Measurements from ENCODE around the gene IGLL5.

IGLL5 gene

GRCh38 chr22:22912135-22912987 is 24.7 kb downstream of the IGLL5 start:
- no peak for TF ChIP-seq CTCF (IDR thresholded peaks at IDR 0.05; ENCODE audit: low read depth, low read length, missing control alignments)
- in situ Hi-C loops (cut with HindIII; ENCODE audit: low sequenced_read_pairs) = loop anchor here (25.0 kb wide), 1 partner anchor 325 kb away; no protein-coding TSS in a partner anchor
- no peak overlapping the region for H3K4me3 ChIP-seq (ENCODE audit: low read depth, low read length)
- DNase-seq (ENCODE audit: low read depth) = no peak

- in situ Hi-C loops (cut with HindIII; ENCODE audit: low sequenced_read_pairs) = loop anchor here (25.0 kb wide), 1 partner anchor 326 kb away; no protein-coding TSS in a partner anchor
- TF ChIP-seq CTCF (IDR thresholded peaks at IDR 0.05; ENCODE audit: low read depth, low read length, missing control alignments) = no peak
- no peak overlapping the region for H3K4me3 ChIP-seq (ENCODE audit: low read depth, low read length)
- no peak for DNase-seq (ENCODE audit: low read depth)
Observed at GRCh38 chr22:22912988-22913253, 25.3 kb downstream of the IGLL5 start.

GRCh38 chr22:22913989-22914388 is 26.4 kb downstream of the IGLL5 start:
- in situ Hi-C loops (cut with HindIII; ENCODE audit: low sequenced_read_pairs) = loop anchor here (25.0 kb wide), 1 partner anchor 327 kb away; no protein-coding TSS in a partner anchor
- no peak for TF ChIP-seq CTCF (IDR thresholded peaks at IDR 0.05; ENCODE audit: low read depth, low read length, missing control alignments)
- DNase-seq (ENCODE audit: low read depth) = no peak
- H3K4me3 ChIP-seq (ENCODE audit: low read depth, low read length) = no peak overlapping the region

GRCh38 chr22:22914726-22915669 is 27.4 kb downstream of the IGLL5 start:
- no peak overlapping the region for H3K4me3 ChIP-seq (ENCODE audit: low read depth, low read length)
- DNase-seq (ENCODE audit: low read depth) = no peak
- in situ Hi-C loops (cut with HindIII; ENCODE audit: low sequenced_read_pairs) = loop anchor here (25.0 kb wide), 1 partner anchor 328 kb away; no protein-coding TSS in a partner anchor
- no peak for TF ChIP-seq CTCF (IDR thresholded peaks at IDR 0.05; ENCODE audit: low read depth, low read length, missing control alignments)

DNA sequence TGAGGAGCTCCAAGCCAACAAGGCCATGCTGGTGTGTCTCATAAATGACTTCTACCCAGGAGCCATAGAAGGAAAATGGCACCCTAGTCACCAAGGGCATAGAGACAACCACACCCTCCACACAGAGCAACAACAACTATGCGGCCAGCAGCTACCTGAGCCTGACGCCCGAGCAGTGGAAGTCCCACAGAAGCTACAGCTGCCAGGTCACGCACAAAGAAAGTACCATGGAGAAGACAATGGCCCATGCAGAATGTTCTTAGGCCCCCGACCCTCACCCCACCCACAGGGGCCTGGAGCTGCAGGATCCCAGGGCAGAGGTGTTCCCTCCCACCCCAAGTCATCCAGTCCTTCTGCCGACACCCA is 28.0 kb downstream of the IGLL5 start:
- TF ChIP-seq CTCF (IDR thresholded peaks at IDR 0.05; ENCODE audit: low read depth, low read length, missing control alignments) = no peak
- no peak overlapping the region for H3K4me3 ChIP-seq (ENCODE audit: low read depth, low read length)
- in situ Hi-C loops (cut with HindIII; ENCODE audit: low sequenced_read_pairs) = loop anchor here (25.0 kb wide), 1 partner anchor 328 kb away; no protein-coding TSS in a partner anchor
- DNase-seq (ENCODE audit: low read depth) = no peak

DNA sequence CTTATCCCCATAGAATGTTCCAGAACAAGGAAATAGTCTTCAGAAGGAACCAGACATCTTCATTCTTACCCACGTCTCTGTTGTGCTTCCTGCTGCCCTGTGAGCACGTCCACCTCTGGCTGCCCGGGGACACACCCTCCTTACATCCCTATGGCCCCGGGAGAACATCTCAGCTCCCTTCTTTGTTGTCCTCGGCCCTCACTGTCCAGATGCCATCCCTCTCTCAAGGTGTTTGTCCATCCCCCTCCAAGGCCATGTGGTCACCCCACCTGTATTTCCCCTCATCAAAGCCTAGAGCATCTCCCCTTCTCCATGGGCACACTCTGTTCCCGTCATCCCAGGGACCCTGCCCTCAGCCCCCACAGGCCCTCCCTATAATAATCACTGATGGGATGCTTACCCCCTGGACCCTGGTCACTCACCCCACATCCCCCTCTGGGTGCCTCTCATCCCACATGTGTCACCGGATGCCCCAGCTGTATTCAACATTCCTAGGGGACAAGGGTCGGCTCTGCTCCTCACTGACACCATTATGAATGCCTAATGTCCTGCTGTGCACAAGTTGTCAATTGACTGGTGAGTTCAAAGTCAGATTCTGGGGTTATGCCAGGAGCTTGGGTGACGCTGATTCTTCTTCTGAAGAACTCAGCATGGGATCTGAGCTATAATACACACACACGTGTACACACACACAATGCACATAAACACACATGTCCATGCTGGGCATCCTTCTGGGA is 28.8 kb downstream of the IGLL5 start:
- DNase-seq (ENCODE audit: low read depth) = no peak
- no peak overlapping the region for H3K4me3 ChIP-seq (ENCODE audit: low read depth, low read length)
- TF ChIP-seq CTCF (IDR thresholded peaks at IDR 0.05; ENCODE audit: low read depth, low read length, missing control alignments) = no peak
- in situ Hi-C loops (cut with HindIII; ENCODE audit: low sequenced_read_pairs) = loop anchor here (25.0 kb wide), 1 partner anchor 329 kb away; no protein-coding TSS in a partner anchor
